Measurements from ENCODE around the gene TMEM135. TPM values are rescaled to one million over a fixed set of nuclear protein-coding genes. Genes with fewer than 3 reads are reported as not detected.

TMEM135 gene
- total RNA-seq, 2 experiments from 2014 or later: 30.1 to 30.8 TPM

GRCh38 chr11:87307101-87307500 is 269.4 kb downstream of the TMEM135 start:
- Mint-ChIP-seq H3K9me3 (ENCODE audit: low read depth) (no peaks in the 10 kb centered on the region), H3K36me3 (peaks cover 2% of the 10 kb centered on the region), H3K27ac (no peak overlapping the region), H3K27me3 (no peaks in the 10 kb centered on the region), H3K4me1 (no peaks in the 10 kb centered on the region), H3K4me3 (no peak overlapping the region)
- DNase-seq (no peak), ATAC-seq (no peak)
- CTCF ChIA-PET: interaction anchor here (1.2 kb wide), 1 partner anchor 15 kb away, joined by 4 read pairs; no protein-coding TSS in a partner anchor

- H3K27ac Mint-ChIP-seq: no peak overlapping the region
- CTCF ChIA-PET: interaction anchor here (1.2 kb wide), 1 partner anchor 22 kb away, joined by 3 read pairs; no protein-coding TSS in a partner anchor
Observed at GRCh38 chr11:87315229-87315628, 277.5 kb downstream of the TMEM135 start.

GRCh38 chr11:87316491-87316890 is 278.8 kb downstream of the TMEM135 start:
- ATAC-seq (no peak), DNase-seq (no peak)
- H3K4me1 Mint-ChIP-seq: no peaks in the 10 kb centered on the region
- no peak overlapping the region for H3K27ac Mint-ChIP-seq
- CTCF ChIA-PET: interaction anchor here (1.2 to 1.3 kb wide), 2 partner anchors 21 to 105 kb away, joined by 3 read pairs; no protein-coding TSS in a partner anchor
- H3K4me3 Mint-ChIP-seq: no peak overlapping the region
- H3K36me3 Mint-ChIP-seq: peaks cover 2% of the 10 kb centered on the region
- H3K9me3 Mint-ChIP-seq (ENCODE audit: low read depth): no peaks in the 10 kb centered on the region
- no peaks in the 10 kb centered on the region for H3K27me3 Mint-ChIP-seq

More at GRCh38 chr11:87315229-87315628, 277.5 kb downstream of the TMEM135 start:
- ATAC-seq (no peak), DNase-seq (no peak)
- Mint-ChIP-seq H3K4me3 (no peak overlapping the region), H3K36me3 (no peaks in the 10 kb centered on the region), H3K4me1 (no peaks in the 10 kb centered on the region), H3K27me3 (no peaks in the 10 kb centered on the region), H3K9me3 (ENCODE audit: low read depth) (no peaks in the 10 kb centered on the region)

GRCh38 chr11:87317441-87317840 is 279.7 kb downstream of the TMEM135 start:
- Mint-ChIP-seq H3K9me3 (ENCODE audit: low read depth) (no peaks in the 10 kb centered on the region), H3K4me1 (no peaks in the 10 kb centered on the region), H3K36me3 (peaks cover 2% of the 10 kb centered on the region), H3K27ac (no peak overlapping the region), H3K4me3 (no peak overlapping the region), H3K27me3 (no peaks in the 10 kb centered on the region)
- DNase-seq (no peak), ATAC-seq (no peak)
- CTCF ChIA-PET: interaction anchor here (1.3 kb wide), 1 partner anchor 104 kb away, joined by 3 read pairs; no protein-coding TSS in a partner anchor

GRCh38 chr11:87320123-87320522 is 282.4 kb downstream of the TMEM135 start:
- CTCF ChIA-PET: no interaction called here
- ATAC-seq (no peak), DNase-seq (no peak)
- Mint-ChIP-seq H3K27me3 (no peaks in the 10 kb centered on the region), H3K36me3 (peaks cover 2% of the 10 kb centered on the region), H3K4me1 (peaks cover 2% of the 10 kb centered on the region), H3K27ac (no peak overlapping the region), H3K4me3 (no peak overlapping the region), H3K9me3 (ENCODE audit: low read depth) (no peaks in the 10 kb centered on the region)

- H3K9me3 Mint-ChIP-seq (ENCODE audit: low read depth): no peaks in the 10 kb centered on the region
- ATAC-seq: no peak
- DNase-seq: no peak
- H3K27me3 Mint-ChIP-seq: no peaks in the 10 kb centered on the region
- no peak overlapping the region for H3K27ac Mint-ChIP-seq
- H3K4me3 Mint-ChIP-seq: no peak overlapping the region
- peaks cover 7% of the 10 kb centered on the region for H3K36me3 Mint-ChIP-seq
- CTCF ChIA-PET: no interaction called here
- H3K4me1 Mint-ChIP-seq: peaks cover 3% of the 10 kb centered on the region
Observed at GRCh38 chr11:87322568-87322967, 284.8 kb downstream of the TMEM135 start.

- H3K27ac Mint-ChIP-seq: no peak overlapping the region
- H3K4me3 Mint-ChIP-seq: no peak overlapping the region
- CTCF ChIA-PET: no interaction called here
- no peak for ATAC-seq
- H3K4me1 Mint-ChIP-seq: peaks cover 3% of the 10 kb centered on the region
- H3K27me3 Mint-ChIP-seq: no peaks in the 10 kb centered on the region
- no peaks in the 10 kb centered on the region for H3K9me3 Mint-ChIP-seq (ENCODE audit: low read depth)
- DNase-seq: no peak
- peaks cover 11% of the 10 kb centered on the region for H3K36me3 Mint-ChIP-seq
Observed at GRCh38 chr11:87323899-87324298, 286.2 kb downstream of the TMEM135 start.

GRCh38 chr11:87324817-87325489 is 287.2 kb downstream of the TMEM135 start:
- H3K4me3 Mint-ChIP-seq: no peak overlapping the region
- no peaks in the 10 kb centered on the region for H3K27me3 Mint-ChIP-seq
- H3K36me3 Mint-ChIP-seq: peaks cover 11% of the 10 kb centered on the region
- CTCF ChIA-PET: no interaction called here
- ATAC-seq (no peak), DNase-seq (no peak)
- peaks cover 3% of the 10 kb centered on the region for H3K4me1 Mint-ChIP-seq
- H3K9me3 Mint-ChIP-seq (ENCODE audit: low read depth): no peaks in the 10 kb centered on the region
- no peak overlapping the region for H3K27ac Mint-ChIP-seq

- Mint-ChIP-seq H3K4me3 (no peak overlapping the region), H3K27ac (no peak overlapping the region), H3K4me1 (peaks cover 3% of the 10 kb centered on the region), H3K36me3 (peaks cover 11% of the 10 kb centered on the region), H3K27me3 (no peaks in the 10 kb centered on the region), H3K9me3 (ENCODE audit: low read depth) (no peaks in the 10 kb centered on the region)
- no peak for ATAC-seq
- CTCF ChIA-PET: no interaction called here
- no peak for DNase-seq
Observed at GRCh38 chr11:87325490-87325872, 287.7 kb downstream of the TMEM135 start.

- CTCF ChIA-PET: no interaction called here
Observed at GRCh38 chr11:87326594-87326993, 288.9 kb downstream of the TMEM135 start.

GRCh38 chr11:87329172-87329571 is 291.4 kb downstream of the TMEM135 start:
- no peaks in the 10 kb centered on the region for H3K9me3 Mint-ChIP-seq (ENCODE audit: low read depth)
- H3K27ac Mint-ChIP-seq: no peak overlapping the region
- H3K4me3 Mint-ChIP-seq: no peak overlapping the region
- CTCF ChIA-PET: no interaction called here
- ATAC-seq (no peak), DNase-seq (no peak)
- H3K36me3 Mint-ChIP-seq: peaks cover 9% of the 10 kb centered on the region
- H3K27me3 Mint-ChIP-seq: no peaks in the 10 kb centered on the region
- H3K4me1 Mint-ChIP-seq: peaks cover 3% of the 10 kb centered on the region

More at GRCh38 chr11:87326594-87326993, 288.9 kb downstream of the TMEM135 start:
- DNase-seq (no peak), ATAC-seq (no peak)
- Mint-ChIP-seq H3K27ac (no peak overlapping the region), H3K27me3 (no peaks in the 10 kb centered on the region), H3K9me3 (ENCODE audit: low read depth) (no peaks in the 10 kb centered on the region), H3K4me1 (peaks cover 3% of the 10 kb centered on the region), H3K36me3 (peaks cover 9% of the 10 kb centered on the region), H3K4me3 (no peak overlapping the region)

GRCh38 chr11:87330187-87330601 is 292.5 kb downstream of the TMEM135 start:
- CTCF ChIA-PET: interaction anchor here (0.6 kb wide), 1 partner anchor 67 kb away, joined by 3 read pairs; no protein-coding TSS in a partner anchor
- DNase-seq (no peak), ATAC-seq (no peak)
- H3K4me3 Mint-ChIP-seq: no peak overlapping the region
- H3K9me3 Mint-ChIP-seq (ENCODE audit: low read depth): no peaks in the 10 kb centered on the region
- no peak overlapping the region for H3K27ac Mint-ChIP-seq
- H3K27me3 Mint-ChIP-seq: no peaks in the 10 kb centered on the region
- H3K4me1 Mint-ChIP-seq: peaks cover under 1% of the 10 kb centered on the region
- peaks cover 9% of the 10 kb centered on the region for H3K36me3 Mint-ChIP-seq

- ATAC-seq (no peak), DNase-seq (no peak)
- CTCF ChIA-PET: no interaction called here
- H3K4me1 Mint-ChIP-seq: no peaks in the 10 kb centered on the region
- no peaks in the 10 kb centered on the region for H3K9me3 Mint-ChIP-seq (ENCODE audit: low read depth)
- H3K27ac Mint-ChIP-seq: no peak overlapping the region
- no peaks in the 10 kb centered on the region for H3K27me3 Mint-ChIP-seq
- H3K36me3 Mint-ChIP-seq: peaks cover 8% of the 10 kb centered on the region
- H3K4me3 Mint-ChIP-seq: no peak overlapping the region
Observed at GRCh38 chr11:87331273-87331672, 293.5 kb downstream of the TMEM135 start.

GRCh38 chr11:87338046-87338639 is 300.4 kb downstream of the TMEM135 start:
- no peak overlapping the region for H3K27ac Mint-ChIP-seq
- CTCF ChIA-PET: interaction anchor here (0.7 kb wide), 1 partner anchor 22 kb away, joined by 3 read pairs; no protein-coding TSS in a partner anchor

More at GRCh38 chr11:87338046-87338639, 300.4 kb downstream of the TMEM135 start:
- H3K27me3 Mint-ChIP-seq: no peaks in the 10 kb centered on the region
- ATAC-seq (no peak), DNase-seq (no peak)
- no peak overlapping the region for H3K4me3 Mint-ChIP-seq
- peaks cover 7% of the 10 kb centered on the region for H3K9me3 Mint-ChIP-seq (ENCODE audit: low read depth)
- H3K4me1 Mint-ChIP-seq: no peaks in the 10 kb centered on the region
- H3K36me3 Mint-ChIP-seq: peaks cover 2% of the 10 kb centered on the region

Data from activated CD8-positive, alpha-beta memory T cell treated with anti-CD3 and anti-CD28 coated beads, Interleukin-2, amount 10 ng/mL, durations not matched to agents 7 days and 5 days (primary cell).